Ishikawa (cell line): ENCODE data around the gene LSM8.

Experiments used
- CEBPB ChIP-seq: IDR thresholded peaks from 2 replicates; pipeline ENCODE4 v1.6.1; 2012
- CREB1 ChIP-seq: IDR thresholded peaks from 2 replicates; pipeline ENCODE4 v1.6.1; 2012; ENCODE audit warnings: low read depth
- EGR1 ChIP-seq: IDR thresholded peaks from 2 replicates; pipeline ENCODE4 v1.6.1; 2012
- EP300 ChIP-seq: IDR thresholded peaks from 2 replicates; pipeline ENCODE4 v1.6.1; 2012; ENCODE audit warnings: borderline replicate concordance
- FOXM1 ChIP-seq: IDR thresholded peaks from 2 replicates; pipeline ENCODE4 v1.6.1; 2012; ENCODE audit warnings: low read depth, borderline replicate concordance
- MAX ChIP-seq: IDR thresholded peaks from 2 replicates; pipeline ENCODE4 v1.6.1; 2012
- NFIC ChIP-seq: IDR thresholded peaks from 2 replicates; pipeline ENCODE4 v1.6.1; 2012
- RAD21 ChIP-seq: IDR thresholded peaks from 2 replicates; pipeline ENCODE4 v1.6.1; 2012; ENCODE audit warnings: low read depth
- REST ChIP-seq: IDR thresholded peaks from 2 replicates; pipeline ENCODE4 v1.6.1; 2012; ENCODE audit warnings: low read depth, mild to moderate bottlenecking
- TAF1 ChIP-seq: IDR thresholded peaks from 2 replicates; pipeline ENCODE4 v1.6.1; 2012; ENCODE audit warnings: low read depth, mild to moderate bottlenecking
- TCF12 ChIP-seq: IDR thresholded peaks from 2 replicates; pipeline ENCODE4 v1.6.1; 2012; ENCODE audit warnings: low read depth
- TEAD4 ChIP-seq: IDR thresholded peaks from 2 replicates; pipeline ENCODE4 v1.6.1; 2012
- USF1 ChIP-seq: IDR thresholded peaks from 2 replicates; pipeline ENCODE4 v1.6.1; 2012
- YY1 ChIP-seq: IDR thresholded peaks from 2 replicates; pipeline ENCODE4 v1.6.1; 2012; ENCODE audit warnings: low read depth
- ZBTB7A ChIP-seq: IDR thresholded peaks from 2 replicates; pipeline ENCODE4 v1.6.1; 2012; ENCODE audit warnings: low read depth

LSM8 gene

GRCh38 chr7:118169146-118169545 lies 14.8 kb upstream of the LSM8 start:
- no peak for TF ChIP-seq REST
- TF ChIP-seq EGR1: no peak
- TF ChIP-seq CREB1: no peak

- TF ChIP-seq CEBPB (no peak), REST (no peak), USF1 (no peak)
Observed at GRCh38 chr7:118175740-118176139, 8.2 kb upstream of the LSM8 start.

- TF ChIP-seq USF1 (no peak), NFIC (no peak), EP300 (no peak), YY1 (no peak)
Observed at GRCh38 chr7:118179191-118179590, 4.8 kb upstream of the LSM8 start.

- TF ChIP-seq FOXM1: no peak
- TF ChIP-seq TCF12: no peak
- TF ChIP-seq ZBTB7A: no peak
- no peak for TF ChIP-seq RAD21
- TF ChIP-seq TEAD4: no peak
- TF ChIP-seq EGR1: no peak
- TF ChIP-seq MAX: no peak
- no peak for TF ChIP-seq CEBPB
- no peak for TF ChIP-seq CREB1
- TF ChIP-seq TAF1: no peak
- TF ChIP-seq EP300: no peak
- TF ChIP-seq REST: no peak
- TF ChIP-seq YY1: no peak
- no peak for TF ChIP-seq NFIC
- TF ChIP-seq USF1: no peak
Observed at GRCh38 chr7:118182593-118183427, 1.2 kb upstream of the LSM8 start.

- no peak for TF ChIP-seq TCF12
- no peak for TF ChIP-seq MAX
- TF ChIP-seq EGR1: no peak
- no peak for TF ChIP-seq CREB1
- no peak for TF ChIP-seq TAF1
- no peak for TF ChIP-seq EP300
- TF ChIP-seq FOXM1: no peak
Observed at GRCh38 chr7:118183428-118183785, 557 bp upstream of the LSM8 start.
